Stimulated activated CD8-positive, alpha-beta memory T cell treated with anti-CD3 and anti-CD28 coated beads, Interleukin-4, amount 100 ng/mL, for 48 hours (primary cell): ENCODE results near the gene INPP4B.
"Not testable (repeated sequence)": the region's sequence is repeated elsewhere in the genome, so short reads cannot be mapped to it uniquely, and the experiment has no call there.

ENCODE experiments used
- DNase-seq: peaks from one replicate; pipeline ENCODE4 v3.0.0-alpha.2; 2020

Gene INPP4B

DNA sequence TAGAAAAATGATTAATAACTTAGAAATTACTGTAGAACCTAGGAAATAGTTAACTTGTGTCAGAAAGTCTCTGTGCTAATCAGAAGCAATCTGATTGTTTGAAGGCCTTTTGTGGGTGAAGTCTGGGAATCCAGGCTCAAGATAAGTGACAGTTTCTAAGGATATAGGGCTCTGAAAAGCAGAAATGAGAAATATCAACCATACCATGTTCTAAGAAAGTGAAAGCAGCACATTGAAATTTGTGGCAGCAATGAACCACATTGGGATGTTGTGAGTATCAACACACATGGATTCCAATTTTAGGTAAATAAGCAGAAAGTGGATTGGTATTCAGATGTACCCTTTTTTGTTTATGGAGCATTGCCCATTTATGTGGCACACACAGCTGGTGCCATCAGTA is 745.2 kb downstream of the INPP4B start:
- DNase-seq, result no peak

DNA sequence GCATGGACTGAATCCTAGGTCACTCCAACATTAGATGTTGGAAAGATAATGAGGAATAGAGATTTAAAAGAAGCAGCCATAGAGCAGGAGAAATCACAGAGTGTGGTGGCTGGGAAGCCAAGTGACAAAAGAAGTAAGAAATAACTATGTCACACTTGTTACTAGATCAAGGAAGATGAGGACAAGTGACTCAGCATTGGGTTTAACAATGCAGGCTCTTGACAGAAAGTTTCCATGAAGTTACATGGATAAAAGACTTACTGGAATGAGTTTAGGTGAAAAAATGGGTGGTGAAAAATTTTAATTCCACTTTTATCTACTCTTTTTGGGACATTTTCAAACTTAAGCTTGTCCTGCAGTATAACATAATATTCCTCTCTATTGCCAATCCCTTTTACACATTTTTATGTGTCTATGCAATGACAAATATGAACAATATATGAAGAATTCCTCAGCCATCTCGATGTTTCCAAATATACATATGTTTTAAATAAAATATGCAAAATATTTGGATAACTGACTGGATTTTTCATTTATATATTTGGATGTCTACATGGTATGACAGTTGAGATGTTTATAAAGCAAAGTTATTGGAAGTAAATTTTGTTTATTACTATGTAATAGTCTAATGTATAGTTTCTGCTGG is 747.1 kb downstream of the INPP4B start:
- no peak for DNase-seq

DNA sequence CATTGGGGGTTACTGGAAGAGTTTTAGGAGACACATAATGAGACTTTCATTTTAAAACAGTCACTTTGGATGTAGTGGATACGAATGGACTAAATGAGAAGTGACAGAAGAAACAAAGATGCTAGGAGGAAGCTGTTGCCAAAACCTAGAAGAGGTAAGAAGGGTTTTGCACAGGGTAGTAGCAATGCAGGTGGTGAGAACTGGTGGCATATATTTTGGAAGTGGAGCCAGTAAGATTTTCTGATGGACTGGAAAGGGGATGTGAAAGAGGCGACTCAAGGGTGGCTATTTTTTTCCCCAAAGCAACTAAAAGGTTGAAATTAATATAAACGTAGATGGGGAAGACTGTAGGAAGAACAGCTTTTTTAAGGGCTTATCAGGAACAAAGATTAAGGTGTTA is 747.7 kb downstream of the INPP4B start:
- DNase-seq, result no peak

DNA sequence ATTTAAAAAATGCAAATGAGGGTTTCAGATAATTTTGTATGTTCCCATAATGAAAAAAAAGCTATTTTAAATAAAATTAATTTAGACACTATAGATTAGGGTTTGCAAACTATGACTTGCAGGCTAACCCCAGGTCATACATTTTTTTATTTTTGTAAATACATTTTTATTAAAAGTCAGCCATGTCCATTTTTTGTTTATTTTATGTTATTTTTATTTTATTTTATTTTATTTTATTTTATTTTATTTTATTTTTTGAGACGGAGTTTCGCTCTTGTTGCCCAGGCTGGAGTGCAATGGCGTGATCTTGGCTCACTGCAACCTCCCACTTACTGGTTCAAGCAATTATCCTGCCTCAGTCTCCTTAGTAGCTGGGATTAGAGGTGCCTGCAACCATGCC is 749.1 kb downstream of the INPP4B start:
- no peak for DNase-seq

- no peak for DNase-seq
These were observed 750.1 kb downstream of the INPP4B start for GRCh38 chr4:142095886-142096605.

DNA sequence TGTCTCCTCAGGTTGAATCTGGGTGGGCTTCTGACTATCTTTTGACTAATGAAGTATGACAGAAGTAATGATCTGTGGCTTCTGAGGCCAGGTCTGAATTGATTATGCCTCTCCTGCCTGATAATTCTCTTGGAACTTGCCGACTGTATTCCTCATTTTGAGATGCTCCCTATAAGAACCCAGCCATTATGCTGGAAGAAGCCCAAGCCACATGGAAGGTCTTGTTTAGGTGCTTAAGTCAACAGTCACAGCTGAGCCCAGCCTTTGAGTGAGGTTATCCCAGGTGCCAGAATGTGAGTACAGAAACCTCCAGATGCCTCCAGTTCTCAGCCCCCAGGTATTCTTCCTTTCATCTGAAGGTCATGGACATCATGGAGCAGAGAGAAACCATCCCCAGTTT is 753.2 kb downstream of the INPP4B start:
- no peak for DNase-seq

DNA sequence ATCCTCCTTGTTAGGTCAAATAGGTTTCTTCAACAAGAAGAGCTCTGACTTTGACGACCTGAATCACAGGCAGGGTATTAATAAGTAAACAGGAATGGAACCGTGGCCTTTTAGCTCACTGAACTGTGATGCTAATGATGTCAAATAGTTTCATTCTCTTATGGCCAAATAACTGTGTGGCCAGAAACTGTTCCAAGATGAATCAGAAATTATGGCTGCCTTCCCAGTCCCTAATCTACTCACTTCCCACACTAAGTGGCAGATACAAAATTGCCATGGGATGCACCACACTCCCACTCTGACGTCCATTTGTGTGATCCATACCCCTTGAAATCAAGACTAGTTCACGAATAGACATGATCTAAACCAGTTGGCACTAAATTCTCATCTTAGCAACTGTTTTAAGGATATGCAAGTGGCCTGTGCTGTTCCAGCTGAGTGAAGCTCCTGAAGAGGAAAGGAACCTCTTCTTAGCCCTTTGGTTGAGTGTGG is 754.4 kb downstream of the INPP4B start:
- DNase-seq, result no peak

DNA sequence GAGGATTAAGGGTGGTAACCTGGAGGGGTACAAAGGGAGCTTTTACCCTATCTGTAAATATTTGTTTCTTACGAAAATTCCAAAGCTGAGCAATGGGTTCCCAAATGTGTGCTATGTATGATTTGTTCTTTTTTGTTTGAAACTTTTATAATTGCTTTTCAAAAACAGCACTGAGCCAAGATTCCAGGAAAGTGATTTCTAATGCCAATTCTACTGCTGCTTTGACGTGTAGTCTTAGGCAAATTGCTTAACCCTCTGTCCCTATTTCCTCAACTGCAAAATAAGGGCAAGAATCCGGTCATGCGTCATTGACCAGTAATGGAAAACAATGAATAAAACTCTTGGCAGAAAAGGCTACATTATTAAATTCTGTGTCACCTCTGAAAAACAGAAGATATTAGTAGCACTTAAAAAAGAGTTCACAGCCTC is 755.0 kb downstream of the INPP4B start:
- no peak for DNase-seq

DNA sequence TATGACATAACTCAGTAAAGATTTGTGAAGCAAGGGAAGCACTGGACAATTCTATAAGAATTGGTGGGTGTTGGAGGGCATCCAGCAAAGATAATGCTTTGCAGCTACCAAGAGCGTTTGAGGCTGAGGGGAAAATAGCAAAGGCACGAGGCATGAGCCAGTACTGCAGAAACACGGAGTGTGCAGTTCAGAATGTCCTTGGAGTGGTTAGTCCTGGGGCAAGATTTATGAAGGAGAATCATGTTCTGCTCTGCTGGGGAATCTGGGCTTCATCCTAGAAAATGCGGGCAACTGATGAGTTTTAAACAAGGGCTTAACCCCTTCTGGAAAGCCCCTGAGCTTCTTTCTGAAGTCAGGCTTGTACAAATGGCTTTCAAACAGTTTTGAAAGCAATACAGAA is 757.2 kb downstream of the INPP4B start:
- DNase-seq, result no peak

GRCh38 chr4:142085513-142086292 is 760.4 kb downstream of the INPP4B start:
- no peak for DNase-seq

DNA sequence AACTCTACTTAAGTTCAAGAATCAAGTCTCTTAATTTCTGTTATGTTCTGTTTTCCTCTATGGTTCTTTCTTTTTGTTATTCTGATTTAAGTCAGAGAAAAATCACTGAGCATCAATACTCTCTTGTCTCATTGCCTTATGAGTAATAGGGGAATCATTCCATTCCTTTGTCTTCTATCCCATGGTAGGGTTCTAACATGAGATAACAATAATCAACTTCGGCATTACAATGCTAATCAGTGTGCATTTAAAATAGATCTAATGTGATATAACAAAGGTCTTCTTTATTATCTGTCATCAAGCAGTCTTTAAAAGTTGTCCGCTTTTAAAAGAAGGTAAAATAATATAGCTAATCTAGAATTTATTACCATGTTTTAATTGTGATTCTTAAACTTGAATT is 762.8 kb downstream of the INPP4B start:
- no peak for DNase-seq

DNA sequence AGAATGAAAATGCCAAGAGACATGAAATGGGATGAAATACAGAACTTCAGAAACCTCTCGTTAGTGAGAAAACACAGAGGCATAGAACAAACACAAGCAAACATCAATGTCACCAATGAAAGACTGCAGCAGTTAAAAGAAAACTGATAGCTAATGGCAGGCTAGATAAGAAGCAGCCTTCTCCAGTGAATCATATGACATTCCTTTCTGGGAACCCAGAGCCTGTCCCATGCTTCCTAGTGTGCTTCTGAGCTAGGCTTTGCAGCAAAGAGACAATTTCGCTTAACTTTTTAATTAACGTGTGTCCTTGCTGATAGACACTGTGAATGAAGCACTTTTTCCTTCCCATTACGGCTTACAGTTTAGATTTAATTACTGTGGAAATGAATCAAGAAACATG is 765.1 kb downstream of the INPP4B start:
- DNase-seq, result no peak

- no peak for DNase-seq
These were observed 766.1 kb downstream of the INPP4B start for GRCh38 chr4:142079959-142080358.

- no peak for DNase-seq
These were observed 769.1 kb downstream of the INPP4B start for GRCh38 chr4:142077048-142077447.

- not testable (repeated sequence) for DNase-seq
These were observed 777.8 kb downstream of the INPP4B start for GRCh38 chr4:142068304-142068703.

DNA sequence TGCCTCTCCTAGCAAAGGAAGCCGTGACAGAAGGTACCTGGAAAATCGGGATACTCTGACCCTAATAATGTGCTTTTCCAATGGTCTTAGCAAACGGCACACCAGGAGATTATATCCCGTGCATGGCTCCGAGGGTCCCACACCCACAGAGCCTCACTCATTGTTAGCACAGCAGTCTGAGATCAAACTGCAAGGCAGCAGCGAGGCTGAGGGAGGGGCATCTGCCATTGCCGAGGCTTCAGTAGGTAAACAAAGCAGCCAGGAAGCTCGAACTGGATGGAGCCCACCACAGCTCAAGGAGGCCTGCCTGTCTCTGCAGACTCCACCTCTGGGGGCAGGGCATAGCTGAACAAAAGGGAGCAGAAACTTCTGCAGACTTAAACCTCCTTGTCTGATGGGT is 779.5 kb downstream of the INPP4B start:
- not testable (repeated sequence) for DNase-seq

- no peak for DNase-seq
These were observed 780.9 kb downstream of the INPP4B start for GRCh38 chr4:142065086-142065647.

DNA sequence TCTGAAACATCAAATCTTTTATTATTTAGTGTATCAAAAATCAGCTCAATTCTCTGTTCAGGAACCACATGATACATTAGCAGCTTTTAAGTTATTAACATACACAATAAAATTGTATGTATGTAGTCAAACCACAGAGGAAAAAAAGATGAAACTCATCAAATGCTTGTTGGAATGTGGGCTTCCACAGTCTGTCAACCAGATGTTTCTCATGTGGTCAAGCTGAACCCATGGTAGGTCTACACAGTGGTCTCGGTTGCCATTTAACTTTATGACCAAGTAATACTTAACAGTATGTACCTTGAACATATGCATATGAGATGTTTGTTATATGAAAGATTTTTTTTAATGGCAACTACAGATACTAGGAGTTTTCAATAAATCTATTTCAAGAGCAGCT is 781.9 kb downstream of the INPP4B start:
- DNase-seq, result no peak

DNA sequence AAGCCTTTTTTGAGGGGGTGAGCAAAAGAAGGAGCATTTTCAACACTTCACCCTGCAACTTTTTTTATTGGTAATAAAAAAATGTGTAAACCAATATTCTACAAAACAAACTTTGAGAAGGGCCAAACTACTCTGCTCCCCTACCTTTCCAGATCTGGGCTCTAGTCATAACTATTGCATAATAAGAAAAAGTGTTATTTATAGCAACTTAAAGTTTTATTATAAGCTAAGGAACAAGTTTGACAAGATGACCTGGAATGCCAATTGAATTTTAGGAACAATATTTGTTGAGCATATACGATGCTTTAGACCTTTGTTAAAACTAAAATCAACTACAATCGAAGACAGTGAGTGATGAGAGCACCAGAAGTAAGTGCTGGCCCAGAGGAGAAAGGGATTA is 800.1 kb downstream of the INPP4B start:
- DNase-seq, result no peak

GRCh38 chr4:142044271-142044670 is 801.8 kb downstream of the INPP4B start:
- no peak for DNase-seq

DNA sequence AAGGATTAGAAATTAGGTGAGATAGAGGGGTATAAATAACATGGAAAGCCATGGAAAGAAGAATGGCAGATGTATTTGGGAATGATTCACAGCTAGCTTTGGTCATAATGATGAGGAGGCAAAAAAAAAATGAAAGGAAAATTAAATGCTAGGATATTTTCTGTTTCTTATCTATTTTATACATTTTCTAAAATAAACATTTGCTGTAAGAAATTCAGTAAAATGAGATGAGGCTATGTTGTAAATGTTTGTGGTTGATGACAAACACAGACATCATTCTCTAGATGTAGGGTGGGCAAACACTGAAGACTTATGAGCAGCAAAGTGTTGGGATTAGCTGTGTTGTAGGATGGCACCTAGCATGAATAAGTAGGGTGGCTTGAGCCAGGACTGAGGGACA is 802.6 kb downstream of the INPP4B start:
- DNase-seq, result no peak

- DNase-seq, result no peak
These were observed 804.3 kb downstream of the INPP4B start for GRCh38 chr4:142041788-142042187.

DNA sequence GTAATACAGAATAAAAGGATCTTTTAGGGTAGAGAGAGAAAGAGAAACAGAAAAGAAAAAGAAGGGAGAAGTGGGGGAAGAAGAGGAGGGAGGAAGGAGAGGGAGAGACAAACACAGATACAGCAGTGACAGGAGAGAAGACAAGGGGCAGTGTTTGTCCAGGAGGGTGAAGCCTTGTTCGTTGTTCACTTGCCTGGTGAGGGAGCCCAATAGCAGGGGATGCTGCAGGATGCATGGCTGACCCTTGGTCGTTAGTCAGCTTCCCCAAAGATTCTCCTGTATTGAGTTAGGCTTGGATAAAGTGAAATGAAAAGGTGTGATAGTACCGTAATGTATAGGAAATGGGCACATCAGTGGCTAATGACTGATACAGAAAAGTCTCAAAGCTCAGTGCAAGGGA is 806.1 kb downstream of the INPP4B start:
- no peak for DNase-seq
